ENCODE measurements around the gene ASB15.
A peak's percentile ranks its signal among the peaks of the same experiment; 100 is the strongest.
"Not testable (repeated sequence)": the region's sequence is repeated elsewhere in the genome, so short reads cannot be mapped to it uniquely, and the experiment has no call there.

Gene ASB15

GRCh38 chr7:123601530-123601929 lies at the start of gene ASB15:
Gene ASB15 (plus strand): TSS chr7:123601821. CDS start chr7:123614503, 12,682 bp downstream.
- H3K4me1 Mint-ChIP-seq = no peaks in the 10 kb centered on the region
- no peak for ATAC-seq (replicated peaks; ENCODE audit: extremely low read depth, poor library complexity, severe bottlenecking)
- DNase-seq (ENCODE audit: low spot score in 2 of 2) = no peak
- H3K9me3 Mint-ChIP-seq = no peaks in the 10 kb centered on the region
- H3K27me3 Mint-ChIP-seq = peaks cover 40% of the 10 kb centered on the region
- H3K36me3 Mint-ChIP-seq (ENCODE audit: insufficient read depth) = no peaks in the 10 kb centered on the region
- no peak within 1 kb of the TSS for H3K27ac Mint-ChIP-seq (ENCODE audit: low read depth)
- no peak within 1 kb of the TSS for H3K4me3 Mint-ChIP-seq

GRCh38 chr7:123552134-123552533 lies 49.5 kb upstream of the ASB15 start:
- H3K4me3 Mint-ChIP-seq; H3K27ac Mint-ChIP-seq (ENCODE audit: low read depth); H3K27me3 Mint-ChIP-seq; DNase-seq (ENCODE audit: low spot score in 2 of 2); H3K9me3 Mint-ChIP-seq; ATAC-seq (replicated peaks; ENCODE audit: extremely low read depth, poor library complexity, severe bottlenecking): not testable (repeated sequence)
- H3K36me3 Mint-ChIP-seq (ENCODE audit: insufficient read depth) = peaks cover 23% of the 10 kb centered on the region
- H3K4me1 Mint-ChIP-seq = peaks cover 28% of the 10 kb centered on the region

- H3K36me3 Mint-ChIP-seq (ENCODE audit: insufficient read depth) = peaks cover 23% of the 10 kb centered on the region
- H3K9me3 Mint-ChIP-seq = no peaks in the 10 kb centered on the region
- no peak overlapping the region for H3K27ac Mint-ChIP-seq (ENCODE audit: low read depth)
- ATAC-seq (replicated peaks; ENCODE audit: extremely low read depth, poor library complexity, severe bottlenecking) = no peak
- H3K4me3 Mint-ChIP-seq = no peak overlapping the region
- H3K27me3 Mint-ChIP-seq = no peaks in the 10 kb centered on the region
- no peak for DNase-seq (ENCODE audit: low spot score in 2 of 2)
- peaks cover 28% of the 10 kb centered on the region for H3K4me1 Mint-ChIP-seq
Observed at GRCh38 chr7:123552641-123553040, 49.0 kb upstream of the ASB15 start.

- no peaks in the 10 kb centered on the region for H3K27me3 Mint-ChIP-seq
- no peak overlapping the region for H3K27ac Mint-ChIP-seq (ENCODE audit: low read depth)
- H3K36me3 Mint-ChIP-seq (ENCODE audit: insufficient read depth) = peaks cover 23% of the 10 kb centered on the region
- H3K9me3 Mint-ChIP-seq = no peaks in the 10 kb centered on the region
- H3K4me3 Mint-ChIP-seq = no peak overlapping the region
- no peak for ATAC-seq (replicated peaks; ENCODE audit: extremely low read depth, poor library complexity, severe bottlenecking)
- peaks cover 27% of the 10 kb centered on the region for H3K4me1 Mint-ChIP-seq
- no peak for DNase-seq (ENCODE audit: low spot score in 2 of 2)
Observed at GRCh38 chr7:123553159-123553558, 48.5 kb upstream of the ASB15 start.

- H3K4me1 Mint-ChIP-seq = peaks cover 13% of the 10 kb centered on the region
- no peak overlapping the region for H3K4me3 Mint-ChIP-seq
- H3K27ac Mint-ChIP-seq (ENCODE audit: low read depth) = no peak overlapping the region
- no peaks in the 10 kb centered on the region for H3K27me3 Mint-ChIP-seq
- H3K9me3 Mint-ChIP-seq = no peaks in the 10 kb centered on the region
- peaks cover 8% of the 10 kb centered on the region for H3K36me3 Mint-ChIP-seq (ENCODE audit: insufficient read depth)
- ATAC-seq (replicated peaks; ENCODE audit: extremely low read depth, poor library complexity, severe bottlenecking) = no peak
- no peak for DNase-seq (ENCODE audit: low spot score in 2 of 2)
Observed at GRCh38 chr7:123555484-123555883, 46.1 kb upstream of the ASB15 start.

GRCh38 chr7:123557016-123557397 lies 44.6 kb upstream of the ASB15 start:
- H3K4me3 Mint-ChIP-seq = no peak overlapping the region
- ATAC-seq (replicated peaks; ENCODE audit: extremely low read depth, poor library complexity, severe bottlenecking) (no peak), DNase-seq (ENCODE audit: low spot score in 2 of 2) (no peak)
- H3K36me3 Mint-ChIP-seq (ENCODE audit: insufficient read depth) = peaks cover 7% of the 10 kb centered on the region
- H3K27me3 Mint-ChIP-seq = no peaks in the 10 kb centered on the region
- H3K9me3 Mint-ChIP-seq = no peaks in the 10 kb centered on the region
- H3K4me1 Mint-ChIP-seq = peaks cover 13% of the 10 kb centered on the region
- no peak overlapping the region for H3K27ac Mint-ChIP-seq (ENCODE audit: low read depth)

GRCh38 chr7:123557398-123558288 lies 44.0 kb upstream of the ASB15 start, which contains the start of gene NDUFA5:
Gene NDUFA5 (minus strand): TSS chr7:123557818. CDS start chr7:123557795, 23 bp downstream.
- ATAC-seq (replicated peaks; ENCODE audit: extremely low read depth, poor library complexity, severe bottlenecking) = peak; percentile 98
- Mint-ChIP-seq H3K36me3 (ENCODE audit: insufficient read depth) (peaks cover 7% of the 10 kb centered on the region), H3K9me3 (no peaks in the 10 kb centered on the region)

GRCh38 chr7:123558289-123558874 lies 43.2 kb upstream of the ASB15 start:
- H3K4me1 Mint-ChIP-seq = peaks cover 5% of the 10 kb centered on the region
- no peak overlapping the region for H3K27ac Mint-ChIP-seq (ENCODE audit: low read depth)
- H3K36me3 Mint-ChIP-seq (ENCODE audit: insufficient read depth) = peaks cover 2% of the 10 kb centered on the region
- ATAC-seq (replicated peaks; ENCODE audit: extremely low read depth, poor library complexity, severe bottlenecking) (no peak), DNase-seq (ENCODE audit: low spot score in 2 of 2) (no peak)
- no peaks in the 10 kb centered on the region for H3K27me3 Mint-ChIP-seq
- no peaks in the 10 kb centered on the region for H3K9me3 Mint-ChIP-seq
- no peak overlapping the region for H3K4me3 Mint-ChIP-seq

More at GRCh38 chr7:123557398-123558288, 44.0 kb upstream of the ASB15 start, which contains the start of gene NDUFA5:
- peak; percentile 93 to 95 for DNase-seq (ENCODE audit: low spot score in 2 of 2)
- Mint-ChIP-seq H3K4me1 (peaks cover 12% of the 10 kb centered on the region), H3K27ac (ENCODE audit: low read depth) (no peak within 1 kb of the TSS), H3K4me3 (no peak within 1 kb of the TSS), H3K27me3 (no peaks in the 10 kb centered on the region)

GRCh38 chr7:123562121-123562520 lies 39.5 kb upstream of the ASB15 start:
- H3K27ac Mint-ChIP-seq (ENCODE audit: low read depth) = no peak overlapping the region
- no peaks in the 10 kb centered on the region for H3K4me1 Mint-ChIP-seq
- no peaks in the 10 kb centered on the region for H3K27me3 Mint-ChIP-seq
- H3K4me3 Mint-ChIP-seq = no peak overlapping the region
- H3K36me3 Mint-ChIP-seq (ENCODE audit: insufficient read depth) = no peaks in the 10 kb centered on the region
- ATAC-seq (replicated peaks; ENCODE audit: extremely low read depth, poor library complexity, severe bottlenecking) (no peak), DNase-seq (ENCODE audit: low spot score in 2 of 2) (no peak)
- H3K9me3 Mint-ChIP-seq = no peaks in the 10 kb centered on the region

- ATAC-seq (replicated peaks; ENCODE audit: extremely low read depth, poor library complexity, severe bottlenecking) = no peak
- no peak for DNase-seq (ENCODE audit: low spot score in 2 of 2)
- H3K9me3 Mint-ChIP-seq = no peaks in the 10 kb centered on the region
- no peaks in the 10 kb centered on the region for H3K27me3 Mint-ChIP-seq
- H3K27ac Mint-ChIP-seq (ENCODE audit: low read depth) = no peak overlapping the region
- no peaks in the 10 kb centered on the region for H3K36me3 Mint-ChIP-seq (ENCODE audit: insufficient read depth)
- no peak overlapping the region for H3K4me3 Mint-ChIP-seq
- H3K4me1 Mint-ChIP-seq = no peaks in the 10 kb centered on the region
Observed at GRCh38 chr7:123569352-123570010, 32.1 kb upstream of the ASB15 start.

- H3K9me3 Mint-ChIP-seq = no peaks in the 10 kb centered on the region
- DNase-seq (ENCODE audit: low spot score in 2 of 2) (no peak), ATAC-seq (replicated peaks; ENCODE audit: extremely low read depth, poor library complexity, severe bottlenecking) (no peak)
- H3K36me3 Mint-ChIP-seq (ENCODE audit: insufficient read depth) = no peaks in the 10 kb centered on the region
- H3K4me1 Mint-ChIP-seq = no peaks in the 10 kb centered on the region
- H3K4me3 Mint-ChIP-seq = no peak overlapping the region
- H3K27me3 Mint-ChIP-seq = peaks cover under 1% of the 10 kb centered on the region
- H3K27ac Mint-ChIP-seq (ENCODE audit: low read depth) = no peak overlapping the region
Observed at GRCh38 chr7:123570390-123571182, 31.0 kb upstream of the ASB15 start.

- ATAC-seq (replicated peaks; ENCODE audit: extremely low read depth, poor library complexity, severe bottlenecking) = no peak
- Mint-ChIP-seq H3K9me3 (no peaks in the 10 kb centered on the region), H3K36me3 (ENCODE audit: insufficient read depth) (no peaks in the 10 kb centered on the region)
Observed at GRCh38 chr7:123571187-123571586, 30.4 kb upstream of the ASB15 start.

More at GRCh38 chr7:123571187-123571586, 30.4 kb upstream of the ASB15 start:
- no peak for DNase-seq (ENCODE audit: low spot score in 2 of 2)
- no peak overlapping the region for H3K27ac Mint-ChIP-seq (ENCODE audit: low read depth)
- H3K27me3 Mint-ChIP-seq = peaks cover 6% of the 10 kb centered on the region
- no peak overlapping the region for H3K4me3 Mint-ChIP-seq
- H3K4me1 Mint-ChIP-seq = no peaks in the 10 kb centered on the region
